OCI-LY3 (cell line): ENCODE data around the gene MRAP.

ENCODE experiments used
- EZH2phosphoT487 ChIP-seq: fragments of 200-600 bp; shearing (Covaris generic); IDR thresholded peaks from 2 replicates; pipeline ENCODE4 v1.6.1; 2018; ENCODE audit warnings: antibody characterized with exemption, mixed run types, low read depth
- TF ChIP-seq, protein P1 (sequence below): fragments of 200-600, 300-600 bp; sonication (generic); IDR thresholded peaks from 2 replicates; pipeline ENCODE4 v1.5.1; 2014; ENCODE audit warnings: antibody characterized with exemption, low read length, low read depth

DNA sequence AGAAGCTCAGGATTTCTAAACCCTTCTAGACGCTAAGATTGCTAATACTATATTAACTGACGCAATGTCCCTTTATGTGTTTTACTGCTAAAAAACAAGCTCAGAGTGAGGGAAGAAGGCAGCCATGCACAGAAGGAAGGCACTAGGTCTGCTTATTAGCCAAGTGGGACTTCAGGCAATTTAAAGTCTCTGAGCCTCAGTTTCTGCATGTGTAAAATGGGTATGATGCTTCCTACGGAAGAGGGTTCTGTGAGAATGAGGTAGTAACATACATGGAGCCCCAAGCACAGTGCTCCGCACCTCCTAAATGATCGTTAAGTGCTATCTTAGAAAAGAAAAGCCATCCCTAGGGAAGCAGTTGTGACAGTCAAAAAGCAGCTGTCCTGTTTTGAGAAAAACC lies 36.7 kb upstream of the MRAP start:
- TF ChIP-seq, protein P1, sequence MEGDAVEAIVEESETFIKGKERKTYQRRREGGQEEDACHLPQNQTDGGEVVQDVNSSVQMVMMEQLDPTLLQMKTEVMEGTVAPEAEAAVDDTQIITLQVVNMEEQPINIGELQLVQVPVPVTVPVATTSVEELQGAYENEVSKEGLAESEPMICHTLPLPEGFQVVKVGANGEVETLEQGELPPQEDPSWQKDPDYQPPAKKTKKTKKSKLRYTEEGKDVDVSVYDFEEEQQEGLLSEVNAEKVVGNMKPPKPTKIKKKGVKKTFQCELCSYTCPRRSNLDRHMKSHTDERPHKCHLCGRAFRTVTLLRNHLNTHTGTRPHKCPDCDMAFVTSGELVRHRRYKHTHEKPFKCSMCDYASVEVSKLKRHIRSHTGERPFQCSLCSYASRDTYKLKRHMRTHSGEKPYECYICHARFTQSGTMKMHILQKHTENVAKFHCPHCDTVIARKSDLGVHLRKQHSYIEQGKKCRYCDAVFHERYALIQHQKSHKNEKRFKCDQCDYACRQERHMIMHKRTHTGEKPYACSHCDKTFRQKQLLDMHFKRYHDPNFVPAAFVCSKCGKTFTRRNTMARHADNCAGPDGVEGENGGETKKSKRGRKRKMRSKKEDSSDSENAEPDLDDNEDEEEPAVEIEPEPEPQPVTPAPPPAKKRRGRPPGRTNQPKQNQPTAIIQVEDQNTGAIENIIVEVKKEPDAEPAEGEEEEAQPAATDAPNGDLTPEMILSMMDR: no peak
- TF ChIP-seq EZH2phosphoT487: no peak
